HG02943 (cell line): ENCODE measurements around the gene CLEC7A.
A peak's percentile ranks its signal among the peaks of the same experiment; 100 is the strongest.

ENCODE experiments used
- ATAC-seq: cut with Tn5 transposase; IDR thresholded peaks from one replicate; pipeline ENCODE4 v1.9.1; 2021; ENCODE audit warnings: mild to moderate bottlenecking, low read depth, moderate library complexity; ENCODE audit not compliant: unreplicated experiment

CLEC7A gene

DNA sequence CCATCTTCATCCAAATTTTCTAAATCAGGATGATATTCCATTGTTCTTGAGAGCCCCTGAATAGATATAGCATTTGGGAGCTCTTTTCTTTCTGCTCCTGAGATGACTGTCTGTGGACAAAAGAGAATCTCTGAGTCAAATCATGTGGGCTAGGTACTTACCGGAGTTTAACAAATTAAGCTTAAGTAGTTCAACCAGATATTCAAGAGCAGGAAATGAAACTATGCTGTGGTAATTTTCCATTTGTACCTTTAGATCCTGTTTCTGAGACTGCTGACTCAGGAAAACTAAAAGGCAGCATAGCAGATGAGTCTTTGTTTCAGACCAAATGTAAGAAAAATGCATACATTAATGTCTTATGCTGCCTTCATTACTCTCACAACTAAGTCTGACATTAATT lies at the start of gene CLEC7A:
Gene CLEC7A (minus strand): TSS at position 158 of the 400 bp plus-strand sequence. CDS start 117 bp downstream, at position 41.
- no peak for ATAC-seq

- ATAC-seq, result no peak
Measured at GRCh38 chr12:10179776-10180181, 49.8 kb upstream of the CLEC7A start.

GRCh38 chr12:10178821-10179220 lies 48.8 kb upstream of the CLEC7A start, which contains the start of gene TMEM52B:
Gene TMEM52B (plus strand): TSS chr12:10179032. CDS start chr12:10179575, 543 bp downstream.
- ATAC-seq, result no peak

DNA sequence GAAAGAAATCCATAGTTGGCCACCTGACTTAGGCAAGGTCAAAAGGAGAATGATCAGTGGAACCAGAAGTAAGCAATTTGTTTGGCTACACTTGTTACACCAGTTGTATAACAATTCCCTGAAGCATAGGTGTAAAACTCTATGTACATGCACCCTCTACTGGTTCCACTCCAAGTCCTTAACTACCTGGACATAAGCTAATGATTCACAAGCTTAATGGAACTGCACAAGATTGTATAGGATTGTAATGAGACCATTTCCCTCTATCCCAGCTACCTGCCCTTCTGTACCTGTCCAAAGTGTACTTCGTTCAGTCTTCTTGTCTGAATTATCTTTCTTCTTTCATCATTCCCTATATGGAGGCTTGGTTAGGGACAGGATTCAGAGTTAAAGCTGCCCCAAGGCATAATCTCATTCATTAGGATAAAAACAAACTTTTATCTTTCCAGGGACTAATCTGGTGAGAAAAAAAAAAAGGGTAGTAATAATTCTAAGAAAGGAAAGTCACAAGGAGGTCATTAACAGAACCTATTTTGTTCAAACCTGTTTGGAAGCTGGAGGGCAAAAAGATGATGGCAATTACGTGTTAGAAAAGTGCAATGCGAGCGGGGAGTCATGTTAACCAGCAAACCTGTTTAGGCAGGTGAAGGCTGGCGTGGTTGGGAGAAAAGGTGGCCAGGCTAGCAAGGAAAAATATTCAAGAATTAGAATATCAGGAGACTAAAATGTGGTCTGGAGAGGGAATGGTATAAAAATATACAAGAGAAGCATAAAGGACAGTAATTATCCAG lies 46.0 kb upstream of the CLEC7A start:
- ATAC-seq, result no peak

GRCh38 chr12:10174986-10175614 lies 45.1 kb upstream of the CLEC7A start:
- no peak for ATAC-seq

- ATAC-seq, result no peak
Measured at GRCh38 chr12:10171973-10172728, 42.2 kb upstream of the CLEC7A start, which contains the start of gene OLR1. Gene OLR1 (minus strand): TSS chr12:10172132. CDS start chr12:10172077, 55 bp downstream.

GRCh38 chr12:10170216-10170615 lies 40.2 kb upstream of the CLEC7A start:
- ATAC-seq, result no peak

DNA sequence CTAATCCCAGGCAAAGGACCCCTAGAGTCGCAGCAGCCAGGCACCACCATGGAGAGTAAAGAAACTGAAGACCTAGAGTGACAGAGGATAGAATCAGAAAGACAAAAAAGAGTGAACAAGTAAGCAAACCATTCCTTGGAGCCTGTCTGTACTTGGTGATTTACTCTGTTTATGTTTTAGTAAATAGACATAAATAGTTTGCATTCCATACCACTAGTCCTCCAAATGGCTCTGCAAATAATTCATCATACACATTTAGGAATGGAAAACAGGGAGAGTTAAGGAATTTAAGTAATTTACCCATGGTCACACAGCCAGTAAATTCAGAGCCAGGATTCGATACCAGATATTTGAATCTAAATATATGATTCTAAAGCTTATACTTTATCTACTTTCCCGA lies 39.1 kb upstream of the CLEC7A start:
- ATAC-seq, result no peak

GRCh38 chr12:10167599-10167998 lies 37.6 kb upstream of the CLEC7A start:
- ATAC-seq, result no peak

DNA sequence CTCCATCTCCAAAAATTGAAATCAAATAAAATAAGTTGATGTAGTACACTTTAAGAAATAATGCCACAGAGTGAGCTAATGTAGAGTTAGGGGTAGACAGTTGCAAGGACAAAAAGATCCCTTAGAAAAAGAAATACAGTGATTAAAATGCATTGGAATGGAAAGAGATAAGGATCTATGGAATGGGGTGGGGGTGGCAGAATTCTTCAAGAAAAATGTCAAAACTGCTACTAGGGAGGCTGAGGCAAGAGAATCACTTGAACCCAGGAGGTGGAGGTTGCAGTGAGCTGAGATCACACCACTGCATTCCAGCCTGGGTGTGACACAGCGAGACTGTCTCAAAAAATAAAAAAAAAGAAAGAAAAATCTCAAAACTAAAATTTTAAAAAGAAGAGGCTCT lies 35.4 kb upstream of the CLEC7A start:
- ATAC-seq, result no peak

GRCh38 chr12:10163084-10163483 lies 33.1 kb upstream of the CLEC7A start:
- ATAC-seq, result no peak

DNA sequence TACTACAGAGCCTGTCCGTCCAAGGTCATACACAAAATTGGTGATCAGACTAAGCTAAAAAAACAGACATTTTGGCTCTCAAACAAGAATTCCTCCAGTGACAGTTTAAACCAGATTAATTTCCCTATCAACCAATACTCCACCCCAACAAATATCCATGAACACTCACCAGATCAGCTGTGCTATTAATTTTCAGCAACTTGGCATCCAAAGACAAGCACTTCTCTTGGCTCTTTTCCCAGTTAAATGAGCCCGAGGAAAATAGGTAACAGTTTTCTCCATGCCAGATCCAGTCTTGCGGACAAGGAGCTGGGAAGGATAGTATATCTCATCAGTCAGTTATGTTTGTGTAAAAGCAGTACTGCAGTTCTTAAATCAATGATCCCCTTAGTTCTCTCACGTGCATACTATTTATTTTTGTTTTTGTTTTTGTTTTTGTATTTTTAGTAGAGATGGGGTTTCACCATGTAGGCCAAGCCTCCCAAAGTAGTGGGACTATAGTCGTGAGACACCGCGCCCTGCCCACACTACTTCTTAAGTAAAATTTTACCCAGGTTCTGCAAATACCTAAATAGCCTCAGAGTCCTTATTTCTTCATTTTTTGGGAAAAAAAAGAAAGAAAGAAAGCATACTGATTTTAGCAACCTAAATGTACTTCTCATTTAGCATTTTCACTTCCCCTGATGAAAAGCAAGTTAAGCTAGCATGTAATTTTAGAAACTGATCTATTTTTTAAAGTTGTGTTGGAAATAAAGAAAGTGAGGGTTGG lies 30.8 kb upstream of the CLEC7A start:
- ATAC-seq, result no peak

- ATAC-seq, result no peak
Measured at GRCh38 chr12:10159280-10159679, 29.3 kb upstream of the CLEC7A start.

DNA sequence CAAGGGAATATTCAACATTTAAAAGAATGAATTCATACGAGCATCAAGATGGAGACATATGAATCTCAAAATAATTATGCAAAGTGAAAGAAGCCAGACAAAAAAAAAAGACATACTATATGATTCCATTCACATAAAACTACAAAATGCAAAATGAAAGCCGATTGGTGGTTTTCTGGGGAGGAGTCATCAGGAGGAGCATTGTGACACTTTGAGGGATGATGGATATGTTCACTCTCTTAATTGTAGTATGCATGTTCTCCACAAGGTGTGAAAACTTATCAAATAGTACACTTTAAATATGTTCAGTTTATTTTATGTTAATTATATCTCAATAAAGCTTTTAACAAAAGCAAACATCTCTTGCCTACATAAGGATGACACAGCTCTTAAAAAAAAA lies 28.4 kb upstream of the CLEC7A start:
- ATAC-seq, result no peak

DNA sequence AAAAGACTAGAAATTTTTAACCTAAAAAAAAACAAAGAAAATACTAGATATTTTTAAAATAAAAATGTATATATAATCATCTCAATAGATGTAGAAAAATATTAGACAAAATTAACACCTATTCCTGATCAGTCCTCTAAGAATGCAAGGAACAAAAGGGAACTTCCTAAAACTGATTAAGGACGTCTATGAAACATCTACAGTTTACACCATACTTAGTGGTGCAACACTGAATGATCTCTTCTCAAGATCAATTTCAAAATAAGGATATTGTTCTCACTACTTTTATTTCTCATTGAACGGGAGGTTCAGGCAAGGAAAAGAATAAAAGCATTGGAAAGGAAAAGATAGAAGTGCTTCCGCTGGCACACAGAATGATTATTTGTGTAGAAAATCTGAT lies 26.0 kb upstream of the CLEC7A start:
- no peak for ATAC-seq

GRCh38 chr12:10154145-10154496 lies 24.1 kb upstream of the CLEC7A start:
- ATAC-seq, result no peak

- ATAC-seq, result peak; percentile 70
Measured at GRCh38 chr12:10153271-10154144, 23.5 kb upstream of the CLEC7A start.

DNA sequence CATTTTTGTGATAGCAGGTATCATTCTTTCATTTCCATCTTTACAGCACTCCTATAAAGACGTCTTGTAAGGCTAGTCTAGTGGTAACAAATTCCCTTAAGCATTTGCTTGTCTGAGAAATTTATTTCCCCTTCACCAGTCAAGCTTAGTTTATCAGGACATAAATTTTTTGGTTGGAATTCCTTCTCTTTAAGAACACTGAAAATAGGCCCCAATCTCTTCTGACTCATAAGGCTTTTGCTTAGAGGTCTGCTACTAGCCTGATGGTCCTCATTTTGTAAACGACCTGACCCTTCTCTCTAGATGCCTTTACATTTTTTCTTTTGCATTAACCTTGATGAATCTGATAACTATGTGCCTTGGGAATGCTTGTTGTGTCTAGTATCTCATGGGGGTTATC lies 21.6 kb upstream of the CLEC7A start:
- ATAC-seq, result no peak

- ATAC-seq, result no peak
Measured at GRCh38 chr12:10147714-10148403, 17.9 kb upstream of the CLEC7A start.
